SK-N-MC (cell line): Measurements from ENCODE around the gene SAMD9L.

Source experiments
- EZH2 ChIP-seq: fragments of 200-600 bp; sonication (generic); IDR thresholded peaks from one replicate; pipeline ENCODE4 v1.6.1; 2017; ENCODE audit warnings: antibody characterized with exemption
- POLR2AphosphoS5 ChIP-seq: IDR thresholded peaks from 2 replicates; pipeline ENCODE4 v1.6.1; 2012; ENCODE audit warnings: mild to moderate bottlenecking, low read depth, low read length, borderline replicate concordance

DNA sequence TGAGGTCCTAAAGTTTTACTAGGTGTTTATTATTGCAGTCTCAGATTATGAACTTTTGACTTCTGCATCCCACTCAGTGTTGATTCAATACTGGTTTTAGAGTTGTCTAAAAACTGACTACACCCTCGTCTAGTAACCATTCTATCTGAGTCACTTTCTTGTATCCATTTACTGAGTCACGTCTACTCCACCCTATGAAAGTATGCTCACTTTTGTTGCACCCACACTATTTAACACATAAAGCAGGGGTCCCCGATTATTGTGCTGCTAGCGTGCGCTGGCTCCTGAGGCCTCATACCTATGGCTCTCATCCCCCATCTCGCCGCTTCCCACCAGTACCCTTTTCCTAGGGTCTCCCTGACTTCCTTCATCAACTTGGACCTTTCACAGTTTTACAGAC lies 32.4 kb downstream of the SAMD9L start:
- no peak for TF ChIP-seq EZH2
- no peak for TF ChIP-seq POLR2AphosphoS5
